ENCODE measurements around the gene ERCC5. TPM values are rescaled to one million over a fixed set of nuclear protein-coding genes. Genes with fewer than 3 reads are reported as not detected.
A peak's percentile ranks its signal among the peaks of the same experiment; 100 is the strongest.

The ERCC5 gene
- total RNA-seq (100 to 1,000 TPM; 147 to 148 TPM), polyA plus RNA-seq (10 to 100 TPM; 42.2 to 56.9 (median 53.1) TPM), total RNA-seq (14.6 to 64.0 (median 33.7) reads per million in 6 experiments)

GRCh38 chr13:102845630-102846260, at the start of gene ERCC5:
Gene ERCC5, plus strand, starts transcription at chr13:102846032. Its CDS starts 235 bp downstream, at chr13:102846267.
- POLR2A ChIA-PET = interaction anchor here (0.8 to 7.0 kb wide), 23 partner anchors 9 to 451 kb away, joined by 3 to 302 read pairs (median 5); partner anchors contain the start of genes BIVM, POGLUT2, TEX30 and TPP2
- H3K27me3 Mint-ChIP-seq = peaks cover 0 to 3% (median 0%) of the 10 kb centered on the region in 5 donors
- peaks cover 0 to 4% (median 0%) of the 10 kb centered on the region in 9 donors for H3K9me3 Mint-ChIP-seq
- peak within 1 kb of the TSS; percentile 90 to 100 (median 99) for H3K27ac Mint-ChIP-seq
- H3K4me1 Mint-ChIP-seq = peaks cover 18 to 49% (median 45%) of the 10 kb centered on the region in 4 donors
- H3K4me3 Mint-ChIP-seq = peak within 1 kb of the TSS; percentile 87 to 99 (median 96)
- DNase-seq (peak; percentile 84 to 99 (median 96)), ATAC-seq (peak; percentile 77)
- peaks cover 0 to 17% (median 7%) of the 10 kb centered on the region in 3 donors for H3K36me3 Mint-ChIP-seq

- Mint-ChIP-seq H3K4me3 (peak within 1 kb of the TSS; percentile 85 to 95 (median 92)), H3K27ac (peak within 1 kb of the TSS; percentile 65 to 90 (median 78)), H3K4me1 (peaks cover 11 to 34% (median 28%) of the 10 kb centered on the region in 4 donors), H3K27me3 (peaks cover 0 to 14% (median 4%) of the 10 kb centered on the region in 5 donors), H3K36me3 (peaks cover 0 to 2% (median 0%) of the 10 kb centered on the region in 3 donors), H3K9me3 (no peaks in the 10 kb centered on the region)
- POLR2A ChIA-PET = interaction anchor here (1.4 to 3.6 kb wide), 3 partner anchors 24 to 218 kb away, joined by 4 to 32 read pairs (median 24); partner anchors contain the start of genes ERCC5 and TEX30
- ATAC-seq (peak; percentile 76 to 79), DNase-seq (peak; percentile 49 to 86 (median 64))
Observed at GRCh38 chr13:102798581-102799425, 47.0 kb upstream of the ERCC5 start, which contains the start of the genes BIVM and POGLUT2. Gene BIVM, plus strand, starts transcription at chr13:102799119. Its CDS starts 8,149 bp downstream, at chr13:102807268. Gene POGLUT2, minus strand, starts transcription at chr13:102798976. Its CDS starts 306 bp downstream, at chr13:102798670.

GRCh38 chr13:102799426-102800144, 46.2 kb upstream of the ERCC5 start:
- POLR2A ChIA-PET = interaction anchor here (0.6 to 3.6 kb wide), 8 partner anchors 25 to 219 kb away, joined by 3 to 32 read pairs (median 9); partner anchors contain the start of genes ERCC5, TEX30 and TPP2
- peak in 3 of 10 donors; percentile 4 to 17 (median 12) for DNase-seq
- H3K4me1 Mint-ChIP-seq = peaks cover 11 to 34% (median 28%) of the 10 kb centered on the region in 4 donors
- peak overlapping the region in 7 of 10 donors; percentile 37 to 82 (median 71) for H3K27ac Mint-ChIP-seq
- no peaks in the 10 kb centered on the region for H3K36me3 Mint-ChIP-seq
- no peaks in the 10 kb centered on the region for H3K9me3 Mint-ChIP-seq
- H3K4me3 Mint-ChIP-seq = peak overlapping the region; percentile 85 to 95 (median 92)
- H3K27me3 Mint-ChIP-seq = peaks cover 0 to 14% (median 4%) of the 10 kb centered on the region in 5 donors
- peak in 1 of 2 donors; percentile 7 for ATAC-seq

DNA sequence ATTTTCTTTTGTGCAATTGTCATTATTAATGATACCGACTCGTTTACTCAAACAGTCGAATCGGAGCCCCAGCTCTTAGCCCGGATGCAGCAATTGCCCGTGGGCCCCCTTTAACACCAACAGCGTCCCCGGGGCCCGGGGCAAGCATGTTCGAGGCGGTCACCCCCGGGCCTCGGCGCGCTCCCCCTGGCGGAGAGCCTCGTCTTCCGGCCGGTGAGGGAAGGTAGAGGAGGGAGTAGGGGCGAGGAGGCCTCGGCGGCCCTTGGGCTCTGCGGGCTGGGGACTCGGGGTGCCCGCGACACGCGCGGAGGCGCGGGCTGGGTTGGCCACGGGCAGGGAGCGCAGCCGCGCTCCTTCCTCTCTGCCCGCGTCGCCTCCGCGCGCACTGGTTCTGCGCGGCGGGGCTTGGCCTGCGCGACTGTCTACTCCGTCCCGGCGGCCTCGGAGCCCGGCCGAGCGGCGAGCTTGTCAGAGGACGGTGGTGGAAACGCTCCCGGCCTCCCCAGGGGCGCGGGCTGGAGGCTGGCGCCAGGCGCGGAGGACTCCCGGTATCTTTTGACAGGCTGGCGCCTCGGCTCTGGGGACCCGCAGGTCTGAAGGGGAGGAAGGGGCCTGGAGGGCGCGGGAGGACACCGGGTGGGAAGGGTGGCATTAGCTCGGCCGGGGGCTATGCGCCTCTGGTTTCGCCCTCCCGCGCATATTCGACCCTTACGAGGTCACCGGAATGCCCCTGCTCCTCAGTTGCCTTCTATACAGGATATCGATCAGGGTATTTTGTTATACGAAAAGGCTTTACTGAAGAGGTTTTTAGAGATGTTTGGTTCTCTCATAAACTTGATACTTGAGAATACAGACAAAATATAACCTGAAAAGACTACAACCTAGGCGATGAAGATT, 45.4 kb upstream of the ERCC5 start:
- H3K27ac Mint-ChIP-seq = peak overlapping the region; percentile 9 to 84 (median 73)
- peaks cover 11 to 34% (median 28%) of the 10 kb centered on the region in 4 donors for H3K4me1 Mint-ChIP-seq
- POLR2A ChIA-PET = interaction anchor here (0.6 to 3.6 kb wide), 8 partner anchors 26 to 219 kb away, joined by 3 to 32 read pairs (median 9); partner anchors contain the start of genes ERCC5, TEX30 and TPP2
- ATAC-seq = peak; percentile 83 to 84
- no peaks in the 10 kb centered on the region for H3K9me3 Mint-ChIP-seq
- H3K36me3 Mint-ChIP-seq = no peaks in the 10 kb centered on the region
- H3K27me3 Mint-ChIP-seq = peaks cover 0 to 10% (median 4%) of the 10 kb centered on the region in 5 donors
- peak overlapping the region; percentile 85 to 95 (median 90) for H3K4me3 Mint-ChIP-seq
- peak; percentile 70 to 89 (median 80) for DNase-seq

- no peak for DNase-seq
- POLR2A ChIA-PET = no interaction called here
- H3K4me1 Mint-ChIP-seq = peaks cover 12 to 39% (median 19%) of the 10 kb centered on the region in 4 donors
Observed at GRCh38 chr13:102805680-102806079, 40.2 kb upstream of the ERCC5 start.

DNA sequence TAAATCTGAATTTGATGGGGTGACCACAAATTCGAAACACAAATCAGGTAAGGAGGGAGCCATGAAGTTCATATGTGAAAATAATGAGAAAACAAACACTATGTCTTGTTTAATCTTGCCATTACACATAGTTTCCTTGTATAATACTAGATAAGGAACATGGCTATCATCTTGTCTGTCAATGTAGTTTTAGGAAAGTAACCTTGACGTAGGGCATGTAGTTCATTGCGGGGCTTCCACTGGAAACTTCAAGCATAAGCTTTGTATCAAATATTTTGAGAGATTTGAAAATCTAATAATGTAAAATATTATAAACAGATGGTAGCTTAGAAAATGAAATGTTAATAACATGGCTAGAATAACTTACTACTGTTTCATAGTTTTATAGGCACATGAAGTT, 38.1 kb upstream of the ERCC5 start:
- Mint-ChIP-seq H3K27me3 (no peaks in the 10 kb centered on the region), H3K4me3 (no peak overlapping the region)

More at GRCh38 chr13:102805680-102806079, 40.2 kb upstream of the ERCC5 start:
- no peaks in the 10 kb centered on the region for H3K27me3 Mint-ChIP-seq
- peaks cover 0 to 11% (median 7%) of the 10 kb centered on the region in 3 donors for H3K36me3 Mint-ChIP-seq
- ATAC-seq = no peak
- H3K4me3 Mint-ChIP-seq = no peak overlapping the region
- peaks cover 0 to 6% (median 0%) of the 10 kb centered on the region in 9 donors for H3K9me3 Mint-ChIP-seq
- H3K27ac Mint-ChIP-seq = no peak overlapping the region

DNA sequence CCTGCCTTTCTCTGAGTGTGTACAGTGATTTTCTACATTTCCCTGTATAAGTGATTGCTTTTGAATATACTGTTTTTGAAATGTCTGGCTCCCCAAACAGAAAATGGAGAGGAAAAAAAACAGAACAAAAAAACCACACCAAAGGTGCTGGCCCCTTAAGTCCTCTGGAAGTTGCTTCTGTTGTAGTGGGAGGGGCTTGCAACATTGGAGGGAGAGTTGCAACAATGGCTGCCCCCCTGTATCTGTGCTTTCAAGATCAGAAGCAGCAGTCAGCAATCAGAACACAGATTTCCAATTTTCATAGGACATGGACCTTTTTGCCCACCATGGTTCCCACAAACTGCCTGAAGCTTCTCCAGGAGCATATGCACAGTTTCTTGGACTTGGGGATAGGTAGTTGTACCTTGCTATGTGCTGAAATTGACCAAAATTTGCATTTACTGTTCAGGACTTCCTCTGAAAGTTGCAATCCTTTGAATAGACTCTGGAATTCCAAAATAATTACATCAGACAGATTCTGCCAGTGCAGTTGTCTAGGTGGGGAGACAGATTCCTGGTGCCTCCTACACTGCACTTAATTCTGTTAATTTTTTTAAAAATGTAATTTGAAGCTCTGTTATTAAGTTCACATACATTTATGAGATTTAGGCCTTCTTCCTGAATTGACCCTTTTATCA, 33.1 kb upstream of the ERCC5 start:
- Mint-ChIP-seq H3K4me3 (no peak overlapping the region), H3K36me3 (peaks cover 6 to 43% (median 38%) of the 10 kb centered on the region in 3 donors), H3K27ac (no peak overlapping the region), H3K4me1 (peaks cover 18 to 41% (median 23%) of the 10 kb centered on the region in 4 donors), H3K9me3 (peaks cover 0 to 17% (median 8%) of the 10 kb centered on the region in 9 donors), H3K27me3 (no peaks in the 10 kb centered on the region)
- no peak for ATAC-seq
- no peak for DNase-seq
- POLR2A ChIA-PET = no interaction called here

More for the DNA sequence above, 38.1 kb upstream of the ERCC5 start:
- Mint-ChIP-seq H3K36me3 (peaks cover 6 to 26% (median 23%) of the 10 kb centered on the region in 3 donors), H3K9me3 (peaks cover 0 to 17% (median 8%) of the 10 kb centered on the region in 9 donors), H3K4me1 (peaks cover 12 to 31% (median 15%) of the 10 kb centered on the region in 4 donors), H3K27ac (no peak overlapping the region)
- ATAC-seq (no peak), DNase-seq (no peak)
- POLR2A ChIA-PET = no interaction called here

DNA sequence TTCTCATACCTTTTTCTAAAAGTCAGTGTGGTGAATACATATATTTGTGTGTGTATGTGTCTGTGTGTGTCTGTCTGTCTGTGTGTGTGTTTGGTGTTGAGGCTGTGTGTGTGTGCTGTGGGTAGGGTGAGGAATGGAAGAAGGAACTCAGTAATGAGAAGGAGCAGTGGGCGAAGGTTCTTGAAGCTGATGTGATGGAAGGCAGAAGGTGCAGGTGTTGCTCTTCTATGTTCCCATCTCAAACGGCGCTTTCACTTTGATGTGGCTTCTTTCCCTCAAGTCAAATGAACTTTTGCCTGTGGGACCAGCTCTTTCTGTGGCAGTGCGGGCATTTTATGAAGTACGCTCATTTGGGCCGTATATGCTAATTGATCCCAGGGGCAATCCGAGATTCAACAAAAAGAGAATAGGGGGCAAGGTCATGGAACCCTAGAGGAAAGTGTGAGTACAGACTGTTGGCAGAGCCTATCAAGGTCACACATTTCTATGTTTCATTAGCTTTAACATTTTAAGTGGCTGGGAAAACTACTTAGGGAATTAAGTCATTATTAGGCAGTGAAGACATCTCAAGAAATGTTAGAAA, 31.7 kb upstream of the ERCC5 start:
- no peaks in the 10 kb centered on the region for H3K27me3 Mint-ChIP-seq
- H3K4me3 Mint-ChIP-seq = peak overlapping the region in 3 of 10 donors; percentile 1 to 20 (median 8)
- H3K27ac Mint-ChIP-seq = peak overlapping the region in 3 of 10 donors; percentile 4 to 74 (median 63)
- peaks cover 0 to 17% (median 8%) of the 10 kb centered on the region in 9 donors for H3K9me3 Mint-ChIP-seq
- DNase-seq = no peak
- H3K4me1 Mint-ChIP-seq = peaks cover 17 to 28% (median 21%) of the 10 kb centered on the region in 4 donors
- peaks cover 6 to 43% (median 40%) of the 10 kb centered on the region in 3 donors for H3K36me3 Mint-ChIP-seq
- no peak for ATAC-seq
- POLR2A ChIA-PET = no interaction called here

DNA sequence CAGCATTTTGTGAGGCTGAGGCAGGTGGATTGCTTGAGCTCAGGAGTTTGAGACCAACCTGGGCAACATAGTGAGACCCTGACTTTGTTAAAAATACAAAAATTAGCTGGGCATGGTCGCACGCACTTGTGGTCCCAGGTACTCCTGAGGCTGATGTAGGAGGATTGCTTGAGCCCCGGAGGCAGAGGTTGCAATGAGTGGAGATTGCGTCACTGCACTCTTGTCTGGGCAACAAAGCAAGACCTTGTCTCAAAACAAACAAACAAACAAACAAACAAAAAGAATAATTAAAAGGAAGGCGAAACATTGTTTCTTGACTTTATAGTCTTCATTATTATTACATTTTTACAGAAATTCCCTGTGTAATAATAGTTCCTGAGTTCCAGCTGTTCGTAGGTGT, 31.0 kb upstream of the ERCC5 start:
- no peak for ATAC-seq
- Mint-ChIP-seq H3K9me3 (peaks cover 0 to 17% (median 8%) of the 10 kb centered on the region in 9 donors), H3K36me3 (peaks cover 6 to 45% (median 41%) of the 10 kb centered on the region in 3 donors), H3K27ac (no peak overlapping the region), H3K27me3 (no peaks in the 10 kb centered on the region), H3K4me1 (peaks cover 17 to 26% (median 21%) of the 10 kb centered on the region in 4 donors), H3K4me3 (no peak overlapping the region)
- DNase-seq = no peak
- POLR2A ChIA-PET = no interaction called here

GRCh38 chr13:102815788-102816187, 30.0 kb upstream of the ERCC5 start:
- Mint-ChIP-seq H3K9me3 (peaks cover 0 to 13% (median 8%) of the 10 kb centered on the region in 9 donors), H3K4me1 (peaks cover 14 to 22% (median 20%) of the 10 kb centered on the region in 4 donors), H3K4me3 (no peak overlapping the region), H3K27ac (no peak overlapping the region), H3K36me3 (peaks cover 6 to 45% (median 36%) of the 10 kb centered on the region in 3 donors), H3K27me3 (no peaks in the 10 kb centered on the region)
- DNase-seq = no peak
- no peak for ATAC-seq
- POLR2A ChIA-PET = no interaction called here
